COLO829 (cell line): ENCODE data around the gene CPHXL.

Experiments
- DNase-seq: peaks from one replicate; pipeline ENCODE4 v3.0.0; 2012; ENCODE audit warnings: low spot score

The CPHXL gene

DNA sequence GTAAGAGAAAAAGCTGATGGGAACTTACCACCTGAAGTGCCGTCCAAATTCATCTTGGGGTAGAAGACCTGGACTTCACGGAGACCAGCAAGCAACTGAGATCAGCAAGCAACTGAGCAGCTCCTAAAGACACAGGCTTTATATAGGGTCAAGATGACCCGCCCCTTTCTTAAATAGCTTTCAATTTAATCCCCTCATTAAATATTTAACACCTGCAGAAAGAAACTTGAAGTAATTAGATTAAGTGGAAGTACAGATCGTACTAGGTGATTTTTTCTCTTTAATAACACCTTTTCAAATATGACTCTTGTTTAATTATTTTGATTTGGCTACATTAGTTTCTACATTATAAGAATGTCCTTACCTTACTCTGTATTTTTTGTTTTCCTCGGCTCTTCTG, at the start of gene CPHXL:
CPHXL (minus strand) TSS at position 101 of the 400 bp plus-strand sequence; CDS start at position 53, 48 bp downstream.
- no peak for DNase-seq

DNA sequence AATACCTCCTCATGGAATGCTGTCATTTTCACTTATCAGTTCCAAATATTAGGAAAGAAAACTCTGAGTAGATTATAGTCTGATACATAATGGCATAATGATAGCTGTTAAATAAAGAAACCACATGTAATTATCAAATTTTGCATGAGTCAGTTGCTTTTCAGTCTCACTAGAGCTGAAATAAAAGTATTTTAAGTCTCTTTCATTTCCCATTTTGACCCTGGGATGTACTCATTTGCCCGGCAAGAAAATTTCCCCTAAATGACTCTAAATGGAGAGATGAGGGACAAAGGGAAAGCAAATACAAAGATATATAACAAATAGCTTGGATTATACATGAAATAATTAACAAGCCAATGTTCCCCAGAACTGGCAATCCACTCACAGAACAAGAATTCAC, 47.9 kb upstream of the CPHXL start:
- no peak for DNase-seq

DNA sequence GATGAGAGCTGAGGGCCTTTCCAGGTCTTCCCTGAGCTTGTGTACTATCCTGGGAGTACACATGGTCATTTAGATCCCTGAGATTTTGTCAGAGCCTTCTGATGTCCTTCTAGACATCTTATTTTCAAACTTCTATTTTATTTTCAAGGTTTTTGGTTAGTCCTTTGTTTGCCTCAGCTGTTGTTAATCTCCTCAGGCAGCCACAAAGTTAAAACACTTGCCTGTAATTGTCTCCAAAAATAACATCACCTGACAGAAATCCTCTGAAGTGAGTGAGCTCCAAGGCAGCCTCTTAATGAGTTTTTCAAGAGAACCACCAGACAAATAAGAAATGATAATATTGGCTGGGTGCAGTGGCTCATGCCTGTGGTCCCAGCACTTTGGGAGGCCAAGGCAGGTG, 43.8 kb upstream of the CPHXL start:
- no peak for DNase-seq

DNA sequence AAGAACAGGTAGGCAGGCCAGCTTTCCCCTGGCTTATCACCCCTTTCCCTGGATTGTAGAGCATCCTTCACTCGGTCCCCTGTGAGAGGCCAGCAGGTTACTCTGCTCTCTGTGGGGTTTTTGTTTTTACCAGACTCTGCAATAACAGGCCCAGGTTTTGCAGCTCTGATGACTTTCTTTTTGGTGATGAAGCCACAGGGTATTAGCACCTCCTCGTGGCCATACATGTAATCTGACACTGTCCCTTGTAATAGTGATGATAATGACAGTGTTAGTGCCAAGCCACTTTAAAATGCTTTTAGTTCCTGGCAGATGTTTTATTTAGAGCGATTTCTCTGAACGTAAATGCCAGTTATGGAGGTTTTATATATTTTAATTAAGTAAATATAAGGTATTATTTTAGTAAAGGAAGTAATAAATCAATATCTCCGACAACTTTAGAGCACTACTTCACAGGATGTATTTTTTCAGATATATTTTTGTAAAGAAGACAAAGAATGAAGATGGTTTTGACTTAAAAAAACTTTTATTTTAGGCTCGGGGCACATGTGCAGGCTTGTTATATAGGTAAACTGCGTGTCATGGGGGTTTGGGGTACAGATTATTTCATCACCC, 38.0 kb upstream of the CPHXL start:
- DNase-seq = peak; percentile 35

DNA sequence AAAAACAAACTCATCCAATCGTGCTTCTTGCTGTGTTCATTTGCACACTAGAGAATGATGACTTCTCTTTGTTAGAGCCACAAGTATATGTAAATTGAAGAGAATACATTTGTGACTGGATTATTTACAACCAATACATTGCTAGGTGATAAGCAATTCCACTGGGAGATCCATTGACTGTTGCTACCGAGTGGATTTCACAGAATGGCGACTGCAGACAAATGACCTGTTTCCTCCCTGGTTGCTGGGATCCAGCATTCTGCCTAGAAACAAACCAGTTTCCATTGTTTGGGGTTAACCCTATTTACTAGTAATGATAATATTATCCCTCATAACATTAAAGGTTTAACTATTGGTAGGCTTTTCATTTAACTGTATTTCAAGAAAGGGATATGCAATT, 36.9 kb upstream of the CPHXL start:
- DNase-seq = no peak

DNA sequence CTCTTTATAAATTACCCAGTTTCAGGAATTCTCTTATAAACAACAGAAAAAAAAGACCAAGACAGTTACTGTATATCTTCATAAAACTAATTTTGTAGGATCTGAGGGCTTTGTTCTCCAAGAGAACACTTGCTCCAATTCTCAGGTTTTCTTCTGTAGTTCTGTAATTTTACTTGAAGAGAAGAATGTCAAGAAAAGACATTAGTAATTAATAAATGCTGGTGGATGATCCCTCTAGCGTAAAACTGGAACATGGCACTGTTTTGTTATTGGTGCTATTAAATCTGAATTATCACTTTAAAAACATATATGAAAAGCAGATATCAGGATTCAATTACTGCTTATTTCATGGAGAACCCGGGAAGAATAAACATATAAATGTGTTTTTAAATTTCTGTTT, 36.5 kb upstream of the CPHXL start:
- no peak for DNase-seq

DNA sequence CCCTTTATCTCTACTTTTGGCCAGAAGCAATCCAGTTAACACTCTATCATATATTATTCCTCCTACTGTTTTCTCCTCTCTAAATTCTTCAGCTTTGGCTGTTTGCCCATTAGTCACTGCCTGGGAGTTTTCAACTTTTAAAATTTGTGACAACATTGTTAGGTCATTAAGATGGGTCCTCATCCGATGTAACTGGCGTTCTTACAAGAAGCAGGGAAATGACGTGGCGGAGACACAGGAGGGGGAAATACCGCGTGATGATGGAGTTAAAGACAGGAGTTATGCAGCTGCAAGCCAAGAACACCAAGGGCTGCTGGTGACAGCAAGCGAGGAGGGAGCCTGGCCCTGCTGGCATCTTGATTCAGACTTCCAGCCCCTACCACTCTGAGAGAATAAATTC, 34.8 kb upstream of the CPHXL start:
- no peak for DNase-seq

DNA sequence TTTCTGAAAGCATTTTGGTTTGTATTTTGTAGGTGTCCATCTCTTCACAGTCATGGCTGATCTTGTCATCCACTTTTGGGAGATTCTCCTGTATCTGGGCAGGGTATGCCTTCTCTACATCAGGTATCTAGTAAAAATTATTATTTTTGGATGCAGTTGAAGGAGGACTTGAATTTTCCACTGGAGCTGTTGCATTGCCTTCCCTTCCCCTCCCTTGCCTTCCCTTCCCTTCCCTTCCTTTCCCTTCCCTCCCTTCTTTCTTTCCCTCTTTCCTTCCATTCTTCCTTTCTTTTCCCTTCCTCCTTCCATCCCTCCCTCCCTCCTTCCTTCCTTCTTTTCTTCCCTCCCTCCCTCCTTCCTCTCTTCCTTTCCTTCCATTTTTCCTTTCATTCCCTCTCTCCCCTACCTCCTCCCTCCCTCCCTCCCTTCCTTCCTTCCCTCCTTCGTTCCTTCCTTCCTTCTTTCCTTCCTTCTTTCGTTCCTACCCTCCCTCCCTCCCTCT, 33.8 kb upstream of the CPHXL start:
- no peak for DNase-seq

DNA sequence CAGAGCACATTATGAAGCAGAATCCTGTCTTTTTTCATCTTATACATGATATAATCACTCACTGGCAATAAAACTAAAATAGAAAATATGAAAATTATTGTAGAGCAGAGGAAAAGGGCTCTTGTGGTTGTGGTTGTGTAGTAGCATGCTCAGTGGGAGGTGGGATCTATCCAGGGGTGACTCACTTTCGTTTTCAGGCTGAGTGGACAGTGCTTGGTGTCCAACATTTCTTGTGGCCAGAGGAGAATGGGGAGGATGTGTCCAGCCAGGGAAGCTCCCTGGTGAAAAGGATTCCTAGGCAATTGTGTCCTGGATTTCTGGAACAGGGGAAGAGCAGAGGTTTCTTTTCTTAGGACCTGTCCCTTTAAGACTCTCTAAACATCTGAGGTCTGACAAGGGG, 31.9 kb upstream of the CPHXL start:
- no peak for DNase-seq

DNA sequence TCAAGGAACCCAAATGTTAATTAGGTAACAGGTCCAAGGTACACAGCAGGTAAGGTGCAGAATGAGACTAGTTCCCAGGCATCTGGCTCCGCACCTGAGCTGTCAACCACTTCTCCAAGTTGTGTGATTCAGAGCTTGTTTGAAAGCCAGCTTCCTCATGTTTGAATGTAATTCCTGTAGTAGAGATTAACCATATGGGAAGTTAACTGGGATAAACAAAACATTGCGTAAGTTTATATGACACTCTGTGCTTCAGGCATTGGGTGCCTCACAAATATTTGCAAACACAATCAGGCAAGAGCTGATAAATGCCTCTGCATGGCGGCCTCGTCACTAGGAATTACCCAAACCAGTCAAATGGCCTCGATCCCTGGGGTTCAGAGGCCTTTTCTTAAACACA, 27.9 kb upstream of the CPHXL start:
- no peak for DNase-seq

DNA sequence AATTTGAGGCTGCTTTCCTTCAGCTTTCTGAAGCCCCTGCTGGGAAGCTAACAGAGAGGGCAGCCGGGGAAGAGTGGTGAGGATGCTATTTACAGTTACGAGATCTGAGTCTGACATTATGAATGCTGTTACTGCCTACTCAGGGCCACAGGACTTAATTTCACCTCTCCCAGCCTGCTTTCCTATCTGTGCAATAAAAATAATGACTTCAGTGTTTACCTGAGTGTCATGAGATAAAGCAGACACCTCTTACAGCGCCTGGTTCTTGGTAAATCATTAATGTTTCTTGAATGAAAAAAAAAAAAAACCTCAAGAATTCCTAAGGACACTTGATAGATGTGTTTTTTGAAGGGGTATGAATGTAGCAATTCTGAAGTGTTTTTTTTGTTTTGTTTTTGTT, 24.2 kb upstream of the CPHXL start:
- DNase-seq = no peak

DNA sequence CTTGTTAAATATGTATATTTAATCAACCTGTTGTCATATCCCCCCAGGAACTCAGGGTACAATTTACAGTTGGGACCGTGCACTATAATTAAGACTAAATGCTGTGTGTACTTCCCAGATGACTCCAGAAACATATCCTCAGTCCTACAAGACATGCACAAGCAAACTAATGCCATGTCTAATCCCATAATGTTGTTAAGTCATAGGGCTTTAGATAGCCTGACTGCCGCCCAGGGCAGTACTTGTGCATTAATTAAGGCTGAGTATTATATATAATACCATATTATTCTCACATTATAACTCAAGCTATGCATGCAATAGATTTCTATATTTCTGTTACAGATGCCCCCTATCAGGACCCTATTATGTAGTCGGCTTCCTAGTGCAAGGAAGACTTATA, 20.1 kb upstream of the CPHXL start:
- DNase-seq = no peak

DNA sequence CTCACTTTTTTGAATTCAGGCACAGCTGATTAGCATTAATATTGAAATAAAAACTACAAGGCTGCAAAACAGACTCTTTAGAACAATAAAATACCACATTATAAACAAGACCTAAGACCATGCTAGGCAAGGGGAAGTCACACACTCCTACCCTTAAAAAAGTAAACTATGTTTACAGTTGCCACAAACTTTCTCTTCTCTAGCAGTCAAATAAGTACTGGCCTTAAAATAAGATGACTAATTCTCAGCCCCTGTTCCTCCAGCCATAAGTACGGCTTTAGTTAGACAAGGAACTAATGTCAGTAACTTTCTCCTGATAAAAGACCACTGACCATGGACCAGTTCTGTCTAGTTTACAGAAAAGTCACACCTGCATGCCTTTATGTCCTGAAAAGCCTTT, 19.5 kb upstream of the CPHXL start:
- no peak for DNase-seq

DNA sequence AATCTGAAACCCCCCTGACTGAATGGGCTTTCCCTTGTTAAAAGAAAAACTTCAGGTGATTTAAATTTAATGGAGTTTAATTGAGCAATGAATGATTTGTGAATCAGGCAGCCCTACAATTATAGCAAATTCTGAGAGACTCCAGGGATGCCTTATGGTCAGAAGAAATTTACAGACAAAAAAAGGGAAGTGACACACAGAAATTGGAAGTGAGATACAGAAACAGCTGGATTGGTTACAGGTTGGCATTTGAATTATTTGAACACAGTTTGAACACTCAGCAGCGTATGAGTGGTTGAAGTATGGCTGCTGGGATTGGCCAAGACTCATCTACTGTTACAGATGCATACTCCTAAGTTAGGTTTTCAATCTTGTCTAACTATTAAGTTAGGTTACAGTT, 19.0 kb upstream of the CPHXL start:
- DNase-seq = no peak

DNA sequence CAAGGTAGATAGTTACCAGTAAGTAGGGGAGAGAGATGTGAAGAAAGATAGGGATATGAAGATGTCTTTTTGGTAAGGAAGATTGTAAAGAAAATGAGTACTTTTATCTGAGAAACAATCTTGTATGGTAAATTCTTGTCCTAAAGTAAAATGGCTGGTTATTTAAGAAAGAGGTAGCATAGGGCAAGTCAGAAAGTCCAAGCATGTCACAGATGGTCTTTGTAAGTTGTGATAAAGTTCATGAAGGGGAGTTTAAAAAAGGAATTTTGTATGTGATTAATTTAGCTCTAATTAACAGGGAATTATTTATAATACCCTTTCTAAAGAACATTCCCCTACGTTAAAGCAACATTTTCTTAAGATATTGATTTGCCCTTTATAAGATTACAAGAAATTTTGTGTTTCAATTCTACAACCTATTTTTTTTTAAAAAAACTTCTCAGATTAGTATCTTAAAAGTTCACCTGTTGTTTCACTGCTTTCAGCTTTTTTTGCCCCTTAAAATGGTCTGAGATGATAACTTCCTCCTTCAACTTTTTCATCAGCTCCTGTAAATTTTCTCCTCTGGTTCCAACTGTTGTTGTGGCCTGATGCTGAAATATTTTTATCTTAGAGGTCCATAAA, 16.2 kb upstream of the CPHXL start:
- DNase-seq = no peak

DNA sequence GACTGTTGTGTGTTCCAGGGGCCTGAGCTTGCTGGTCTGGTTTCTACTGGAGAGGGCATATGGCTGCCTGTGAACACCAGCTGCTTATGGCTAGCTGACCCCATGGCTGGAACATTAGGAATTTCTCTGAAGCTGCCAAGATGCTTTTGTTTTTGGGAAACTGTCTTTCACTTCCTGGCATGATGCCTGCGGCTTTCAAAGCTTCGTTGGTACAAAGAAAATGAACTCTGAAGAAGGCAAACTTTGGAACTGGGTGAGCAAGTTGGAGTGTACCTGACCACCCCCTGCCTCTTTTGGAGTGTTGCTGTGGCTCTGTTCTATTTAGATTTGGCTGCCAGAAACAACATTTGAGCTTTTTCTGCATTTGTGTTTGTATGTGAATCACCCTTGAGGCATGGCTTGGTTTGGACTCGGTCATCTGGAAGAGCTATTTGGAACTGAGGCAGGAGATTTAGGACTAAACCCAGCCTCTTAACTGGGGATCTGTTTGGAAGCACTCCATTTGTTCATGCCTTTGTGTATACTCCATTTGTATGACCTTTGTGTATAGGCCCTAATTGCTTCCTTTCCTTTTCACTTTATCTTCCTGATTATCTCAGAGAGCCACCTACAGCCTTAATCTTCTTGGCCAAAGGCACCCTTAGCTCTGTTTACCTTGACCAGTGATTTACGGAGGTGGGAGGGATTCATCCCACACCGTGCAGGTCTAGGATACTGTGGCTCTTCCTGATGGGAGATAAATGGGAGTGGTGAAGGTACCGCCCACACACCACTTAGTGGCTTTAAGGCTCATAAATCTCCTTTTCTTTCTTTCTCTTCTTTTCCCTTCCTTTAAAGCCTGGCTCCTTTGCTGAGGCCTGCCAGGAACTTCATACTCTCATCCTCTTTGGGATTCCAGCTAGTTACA, 7.3 kb upstream of the CPHXL start:
- DNase-seq = no peak

DNA sequence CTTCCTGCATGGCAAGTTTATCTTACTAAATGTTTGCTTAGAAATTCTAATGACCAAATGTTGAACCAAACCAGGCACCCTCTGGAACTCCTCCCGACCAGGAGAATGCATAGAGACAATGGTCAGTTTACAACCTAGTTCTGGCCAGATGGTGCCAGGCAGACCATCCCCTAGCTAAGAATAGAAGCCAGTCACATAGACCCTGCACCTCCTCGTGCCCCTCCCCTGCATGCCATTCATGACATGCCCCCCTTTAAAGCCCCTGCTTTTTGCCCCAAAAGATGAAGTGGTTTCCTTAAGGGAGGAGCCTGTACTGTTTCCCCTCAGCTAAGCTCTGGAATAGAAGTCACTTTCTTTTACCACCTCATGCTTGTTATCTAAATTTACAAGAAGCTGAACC, 6.6 kb upstream of the CPHXL start:
- DNase-seq = no peak

DNA sequence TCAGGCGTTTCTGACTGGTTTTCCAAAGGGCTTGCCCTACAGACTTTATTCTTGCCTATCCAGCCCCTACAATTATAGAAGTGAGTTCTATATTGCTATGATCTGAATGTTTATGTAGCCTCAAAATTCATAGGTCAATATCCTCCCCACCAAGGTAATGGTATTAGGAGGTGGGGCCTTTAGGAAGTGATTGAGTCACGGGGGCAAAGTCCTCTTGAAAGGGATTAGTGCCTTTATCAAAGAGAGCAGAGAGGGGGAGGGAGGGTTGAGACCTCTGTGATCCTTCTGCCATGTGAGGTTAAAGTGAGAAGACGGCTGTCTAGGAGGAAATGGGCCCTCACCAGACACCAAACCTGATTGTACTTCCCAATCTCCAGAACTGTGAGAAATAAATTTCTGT, 931 bp upstream of the CPHXL start:
- no peak for DNase-seq

DNA sequence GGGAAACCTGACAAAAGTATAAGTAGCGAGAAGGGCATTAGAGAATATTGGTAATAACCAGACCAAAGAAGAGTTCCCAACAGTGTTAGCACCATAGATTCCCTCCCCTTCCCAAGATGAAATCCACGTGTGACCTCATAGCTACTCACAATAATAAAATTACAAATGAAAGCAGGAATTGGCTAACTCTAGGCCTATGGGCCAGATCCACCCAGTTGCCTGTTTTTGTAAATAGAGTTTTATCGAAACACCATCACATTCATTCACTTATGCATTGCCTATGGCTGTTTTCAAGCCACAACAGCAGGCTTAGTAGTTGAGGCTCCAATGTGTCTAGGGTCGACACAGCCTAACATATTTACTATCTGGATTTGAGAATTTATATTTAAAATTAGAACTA, 7.8 kb downstream of the CPHXL start:
- DNase-seq = no peak

DNA sequence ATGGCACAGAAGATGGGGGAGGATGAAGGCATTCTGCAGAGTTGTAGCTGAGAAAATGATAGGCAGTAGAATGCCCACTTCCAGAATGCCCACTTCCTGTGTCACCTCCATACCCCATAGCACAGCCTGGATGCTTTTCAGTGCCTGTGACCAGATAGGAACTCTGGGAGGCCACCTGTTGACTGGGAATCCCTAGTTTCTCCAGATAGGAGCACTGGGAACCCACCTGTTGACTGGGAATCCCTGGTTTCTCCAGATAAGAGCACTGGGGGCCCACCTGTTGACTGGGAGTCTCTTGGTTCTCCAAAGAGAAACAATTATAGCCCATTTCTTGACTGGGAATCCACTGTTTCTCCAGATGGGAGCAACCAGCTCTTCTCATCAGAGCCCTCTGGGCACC, 11.6 kb downstream of the CPHXL start:
- no peak for DNase-seq

DNA sequence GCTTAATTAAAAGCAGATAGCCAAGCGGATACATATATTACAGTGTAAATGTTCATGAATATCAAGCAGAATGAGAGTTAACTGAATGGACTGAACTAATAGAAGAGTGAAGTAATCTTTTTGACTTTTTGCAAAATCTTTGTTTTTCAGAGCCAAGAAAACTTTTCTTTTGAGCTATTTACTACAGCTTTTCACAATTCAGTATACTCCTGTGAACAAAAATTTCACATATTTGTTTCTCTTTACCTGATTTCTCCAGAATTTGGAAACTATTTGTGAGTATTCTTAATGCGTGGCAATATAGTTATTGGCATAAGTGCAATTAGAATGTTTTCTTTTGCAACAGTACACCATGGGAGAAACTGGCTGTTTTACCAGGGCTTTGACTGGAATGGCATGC, 15.9 kb downstream of the CPHXL start:
- no peak for DNase-seq

DNA sequence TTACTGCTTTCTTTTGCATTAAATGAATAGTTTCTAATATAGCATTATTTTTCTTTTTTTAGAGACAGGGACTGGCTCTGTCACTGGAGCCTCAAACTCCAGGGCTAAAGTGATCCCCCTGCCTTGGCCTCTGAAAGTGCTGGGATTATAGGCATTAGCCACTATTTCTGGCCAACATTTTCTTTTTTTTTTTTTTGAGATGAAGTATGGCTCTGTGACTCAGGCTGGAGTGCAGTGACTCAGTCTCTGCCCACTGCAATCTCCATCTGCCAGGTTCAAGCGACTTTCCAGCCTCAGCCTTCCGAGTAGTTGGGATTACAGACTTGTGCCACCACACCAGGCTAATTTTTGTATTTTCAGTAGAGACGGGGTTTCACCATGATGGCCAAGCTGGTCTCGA, 23.0 kb downstream of the CPHXL start:
- DNase-seq = no peak

DNA sequence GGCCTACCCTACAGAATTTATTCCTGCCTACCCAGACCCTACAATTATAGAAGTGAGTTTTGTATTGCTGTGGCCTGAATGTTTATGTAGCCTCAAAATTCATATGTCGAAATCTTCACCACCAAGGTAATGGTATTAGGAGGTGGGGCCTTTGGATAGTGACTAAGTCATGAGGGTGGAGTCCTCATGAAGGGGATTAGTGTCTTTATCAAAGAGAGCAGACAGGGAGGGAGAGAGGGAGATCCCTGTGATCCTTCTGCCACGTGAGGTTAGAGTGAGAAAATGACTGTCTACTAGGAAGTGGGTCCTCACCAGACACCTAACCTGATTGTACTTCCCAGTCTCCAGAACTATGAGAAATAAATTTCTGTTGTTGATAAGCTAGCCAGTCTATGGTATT, 24.0 kb downstream of the CPHXL start:
- DNase-seq = no peak
